IMR-90 (cell line): ENCODE results near the gene PLOD3. TPM values are rescaled to one million over a fixed set of nuclear protein-coding genes. Genes with fewer than 3 reads are reported as not detected.
A peak's percentile ranks its signal among the peaks of the same experiment; 100 is the strongest.

ENCODE experiments used
- ATAC-seq: fragments of 200-7000 bp; cut with Tn5 transposase; 2 replicates; pipeline ENCODE4 v1.9.1; 2020; ENCODE audit warnings: low read depth, mild to moderate bottlenecking, moderate library complexity
- BruUV-seq: library from RNA; stranded (reverse); fragments of 400-500 nt; replicated peaks from 2 replicates; lab custom pipeline; 2021; lab: Mats Ljungman, UMichigan
- CTCF ChIA-PET: fragments of 300-600 bp; formaldehyde crosslinking; extraction: SDS; loops from one replicate; lab custom pipeline; 2021; ENCODE audit warnings: antibody characterized with exemption; lab: Yijun Ruan, JAX
- POLR2A ChIA-PET: fragments of 300-600 bp; sonication (Branson Sonifier 250); formaldehyde crosslinking; loops from one replicate; lab custom pipeline; 2022; ENCODE audit warnings: antibody characterized with exemption; ENCODE audit not compliant: unreplicated experiment; lab: Charles Lee
- DNase-seq: peaks from one replicate; pipeline ENCODE4 v3.0.0; 2013
- H2AFZ ChIP-seq: replicated peaks from 2 replicates; pipeline ENCODE3; 2013; ENCODE audit warnings: low read length, mild to moderate bottlenecking; ENCODE audit not compliant: poor library complexity
- H2AK5ac ChIP-seq: 2 replicates; pipeline ENCODE4 v1.6.1; 2013; ENCODE audit warnings: low read depth, low read length, inconsistent platforms
- H2AK9ac ChIP-seq: replicated peaks from 2 replicates; pipeline ENCODE3; 2013; ENCODE audit warnings: mild to moderate bottlenecking, low read depth, low read length, moderate library complexity; ENCODE audit not compliant: poor library complexity
- H2BK120ac ChIP-seq: 2 replicates; pipeline ENCODE4 v1.6.1; 2013; ENCODE audit warnings: low read depth, low read length, inconsistent platforms
- H2BK15ac ChIP-seq: 3 replicates; pipeline ENCODE4 v1.6.1; 2013; ENCODE audit warnings: low read depth, low read length, inconsistent platforms
- H2BK20ac ChIP-seq: 2 replicates; pipeline ENCODE4 v1.6.1; 2013; ENCODE audit warnings: low read depth, mild to moderate bottlenecking, inconsistent platforms, low read length, moderate library complexity
- H2BK5ac ChIP-seq: 2 replicates; pipeline ENCODE4 v1.6.1; 2013; ENCODE audit warnings: mild to moderate bottlenecking, low read depth, low read length, inconsistent platforms; ENCODE audit not compliant: poor library complexity, severe bottlenecking
- H3K14ac ChIP-seq: replicated peaks from 2 replicates; pipeline ENCODE4 v1.6.1; 2013; ENCODE audit warnings: low read depth, low read length, inconsistent platforms
- H3K18ac ChIP-seq: 2 replicates; pipeline ENCODE4 v1.6.1; 2013; ENCODE audit warnings: low read depth, low read length, control low read depth
- H3K23ac ChIP-seq: 2 replicates; pipeline ENCODE4 v1.6.1; 2013; ENCODE audit warnings: low read depth, low read length, inconsistent platforms
- H3K27ac ChIP-seq: 2 replicates; pipeline ENCODE4 v1.5.1; 2013; ENCODE audit warnings: mild to moderate bottlenecking, control low read depth, low read length; ENCODE audit not compliant: insufficient read depth
- H3K27me3 ChIP-seq: 2 replicates; pipeline ENCODE4 v1.6.1; 2013; ENCODE audit warnings: low read length; ENCODE audit not compliant: control insufficient read depth, insufficient read depth
- H3K36me3 ChIP-seq: 2 replicates; pipeline ENCODE4 v1.6.1; 2013; ENCODE audit warnings: low read length, mixed read lengths; ENCODE audit not compliant: control insufficient read depth, insufficient read depth
- H3K4ac ChIP-seq: 2 replicates; pipeline ENCODE4 v1.6.1; 2013; ENCODE audit warnings: low read depth, low read length, inconsistent platforms
- H3K4me1 ChIP-seq: 2 replicates; pipeline ENCODE4 v1.6.1; 2013; ENCODE audit warnings: low read length, mixed read lengths; ENCODE audit not compliant: control insufficient read depth, insufficient read depth
- H3K4me2 ChIP-seq: 2 replicates; pipeline ENCODE4 v1.6.1; 2013; ENCODE audit warnings: low read depth, mild to moderate bottlenecking, control low read depth, low read length, moderate library complexity
- H3K4me3 ChIP-seq: 2 replicates; pipeline ENCODE4 v1.5.1; 2013; ENCODE audit warnings: low read depth, mild to moderate bottlenecking, control low read depth, low read length, moderate library complexity; ENCODE audit not compliant: insufficient read depth
- H3K56ac ChIP-seq: 2 replicates; pipeline ENCODE4 v1.6.1; 2013; ENCODE audit warnings: low read length, inconsistent platforms; ENCODE audit not compliant: insufficient read depth; ENCODE audit errors: extremely low read depth
- H3K79me1 ChIP-seq, 2 experiments: 2 replicates each; pipeline ENCODE4 v1.6.1; 2013; ENCODE audit warnings: low read length in 2 of 2, inconsistent platforms in 1 of 2, low read depth in 1 of 2
- H3K9ac ChIP-seq: 2 replicates; pipeline ENCODE4 v1.6.1; 2013; ENCODE audit warnings: low read depth, low read length, control low read depth
- H3K9me1 ChIP-seq: 2 replicates; pipeline ENCODE4 v1.6.1; 2013; ENCODE audit warnings: low read length, inconsistent platforms; ENCODE audit not compliant: insufficient read depth
- H3K9me3 ChIP-seq: 2 replicates; pipeline ENCODE4 v1.6.1; 2013; ENCODE audit warnings: low read length; ENCODE audit not compliant: control insufficient read depth, insufficient read depth
- H4K20me1 ChIP-seq: 2 replicates; pipeline ENCODE4 v1.6.1; 2013; ENCODE audit warnings: low read length, inconsistent platforms; ENCODE audit not compliant: insufficient read depth
- H4K5ac ChIP-seq: 2 replicates; pipeline ENCODE4 v1.6.1; 2013; ENCODE audit warnings: mild to moderate bottlenecking, low read depth, low read length, control low read depth
- H4K8ac ChIP-seq, 2 experiments: 2 replicates each; pipeline ENCODE4 v1.6.1; 2013; ENCODE audit warnings: low read depth in 2 of 2, low read length in 2 of 2, control low read depth in 1 of 2, inconsistent platforms in 1 of 2
- H4K91ac ChIP-seq: 2 replicates; pipeline ENCODE4 v1.6.1; 2013; ENCODE audit warnings: low read depth, low read length, inconsistent platforms; ENCODE audit not compliant: insufficient read depth
- MAZ ChIP-seq: IDR thresholded peaks from 2 replicates; pipeline ENCODE4 v1.6.1; 2012; ENCODE audit warnings: low read depth, mild to moderate bottlenecking, low read length, improper control_type of control experiment, moderate library complexity, borderline replicate concordance
- WGBS, 2 experiments: methylation state at CpG; one replicate each; pipeline versions ENCODE4 v1.1.5 to v1.1.7; 2013; ENCODE audit warnings: missing lambda C conversion rate in 2 of 2; ENCODE audit not compliant: insufficient read length in 1 of 2; ENCODE audit errors: extremely low coverage in 2 of 2; 5-methylcytosine and 5-hydroxymethylcytosine counted together
- dilution Hi-C: fragments of 300-500 bp; cut with HindIII; formaldehyde crosslinking; loops from one replicate; pipeline ENCODE4 v1.14.3; 2018; ENCODE audit warnings: low sequenced_read_pairs; ENCODE audit not compliant: unreplicated experiment
- in situ Hi-C: fragments of 300-500 bp; cut with MboI; formaldehyde crosslinking; loops from 3 replicates; pipeline ENCODE4 v1.14.3; 2019; ENCODE audit warnings: low sequenced_read_pairs, inconsistent platforms, mixed read lengths
- intact Hi-C: fragments of 100-400 bp; cut with micrococcal nuclease; formaldehyde crosslinking; loops from 2 replicates; pipeline ENCODE4 v1.10.0; 2022
- polyA plus RNA-seq, 3 experiments: library from polyadenylated mRNA; depleted of rRNA; stranded (reverse); fragments of >200 nt; gene quantifications; 2 replicates each; pipeline ENCODE4 v1.2.3, GENCODE V29; 2012; ENCODE audit warnings: low replicate concordance in 1 of 3
- total RNA-seq: library from RNA; depleted of rRNA; stranded (reverse); fragments of >200 nt; gene quantifications from 2 replicates; pipeline ENCODE4 v1.2.3, GENCODE V29; 2012
- TF ChIP-seq, protein P1 (sequence below): fragments of 150-350 bp; IDR thresholded peaks from 2 replicates; pipeline ENCODE4 v1.6.1; 2017; ENCODE audit warnings: mild to moderate bottlenecking, antibody characterized with exemption, low read length, low read depth

Gene PLOD3
- total and polyA plus RNA-seq, 2 of the 4 experiments (the other 2 are of a cell fraction), result 21.7 to 159 TPM

DNA sequence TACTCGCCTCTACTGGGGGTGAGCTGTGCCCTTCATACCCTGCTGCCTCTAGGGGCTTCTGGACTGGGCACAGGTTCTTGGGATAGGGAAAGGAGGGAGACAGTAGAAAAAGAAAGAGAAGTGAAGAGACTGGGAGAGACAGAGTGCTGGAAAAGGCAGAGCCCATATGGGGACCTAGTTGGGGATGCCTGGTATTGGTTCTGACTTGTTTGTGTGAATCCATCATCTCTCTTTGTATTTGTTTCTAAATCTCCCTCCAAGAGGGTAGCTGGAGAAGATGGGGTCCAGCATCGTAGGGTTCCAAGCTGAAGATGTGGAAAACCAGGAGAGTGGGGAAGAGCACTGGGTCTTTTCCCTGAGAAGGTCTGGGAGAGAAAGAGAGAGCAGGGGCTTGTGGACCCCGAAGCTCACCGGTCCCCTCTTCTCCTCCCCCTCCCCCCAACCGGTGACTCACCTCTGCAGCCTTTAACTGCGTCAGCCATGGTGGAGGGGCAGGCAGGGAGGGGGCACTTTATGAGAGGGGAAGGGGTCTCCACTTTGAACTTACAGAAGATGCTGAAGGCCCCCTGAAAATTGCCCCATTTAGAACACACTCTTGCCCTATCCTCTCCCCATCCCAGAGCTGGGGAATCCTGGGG, 48.9 kb downstream of the PLOD3 start:
- no peak overlapping the region; a peak in 1 of 4 replicates for H4K8ac ChIP-seq
- H4K5ac ChIP-seq, result no peak overlapping the region
- H2AK5ac ChIP-seq, result no peak overlapping the region; the same call in 1 of the 2 replicates
- H3K4me3 ChIP-seq, result no peak overlapping the region
- H3K9me1 ChIP-seq, result peaks cover 14% of the 10 kb centered on the region
- H2AK9ac ChIP-seq, result peak overlapping the region; percentile 48
- TF ChIP-seq, protein P1, sequence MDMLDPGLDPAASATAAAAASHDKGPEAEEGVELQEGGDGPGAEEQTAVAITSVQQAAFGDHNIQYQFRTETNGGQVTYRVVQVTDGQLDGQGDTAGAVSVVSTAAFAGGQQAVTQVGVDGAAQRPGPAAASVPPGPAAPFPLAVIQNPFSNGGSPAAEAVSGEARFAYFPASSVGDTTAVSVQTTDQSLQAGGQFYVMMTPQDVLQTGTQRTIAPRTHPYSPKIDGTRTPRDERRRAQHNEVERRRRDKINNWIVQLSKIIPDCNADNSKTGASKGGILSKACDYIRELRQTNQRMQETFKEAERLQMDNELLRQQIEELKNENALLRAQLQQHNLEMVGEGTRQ, result no peak
- TF ChIP-seq MAZ, result peak; percentile 66
- dilution Hi-C loops, result no loop called here
- H3K79me1 ChIP-seq, result peaks cover 0 to 3% of the 10 kb centered on the region in 2 experiments; a peak in 1 of 4 replicates
- no CpG with 5 or more reads among the region's 6 CpGs for WGBS, 2 experiments
- DNase-seq (no peak), ATAC-seq (no peak)
- no peak overlapping the region for H2BK15ac ChIP-seq
- no peak overlapping the region; the same call in 1 of the 2 replicates for H4K91ac ChIP-seq
- H3K9ac ChIP-seq, result no peak overlapping the region
- in situ Hi-C loops, result no loop called here
- no peak overlapping the region for H3K56ac ChIP-seq
- 0 out of 2 replicates have a peak overlapping the region, but pooled peaks have one; percentile 36 for H3K23ac ChIP-seq
- no peak overlapping the region for H3K27ac ChIP-seq
- no peak overlapping the region for H3K14ac ChIP-seq
- peaks cover 20% of the 10 kb centered on the region for H3K4me1 ChIP-seq
- H2BK120ac ChIP-seq, result no peak overlapping the region
- peaks cover 14% of the 10 kb centered on the region; the same call in 1 of the 2 replicates for H4K20me1 ChIP-seq
- BruUV-seq, result no TSS peak
- peaks cover 57% of the 10 kb centered on the region for H3K27me3 ChIP-seq
- H3K36me3 ChIP-seq, result no peaks in the 10 kb centered on the region
- intact Hi-C loops, result loop anchor here (1.0 kb wide), 1 partner anchor 24 kb away; no protein-coding TSS in a partner anchor
- peak overlapping the region; percentile 8; the same call in 1 of the 2 replicates for H2BK20ac ChIP-seq
- H2BK5ac ChIP-seq, result no peak overlapping the region
- no peak overlapping the region for H2AFZ ChIP-seq
- no peak overlapping the region; the same call in 1 of the 2 replicates for H3K4ac ChIP-seq
- ChIA-PET POLR2A (interaction anchor here (0.6 kb wide), 1 partner anchor 40 kb away, joined by 4 read pairs; no protein-coding TSS in a partner anchor), CTCF (interaction anchor here (1.0 kb wide), 1 partner anchor 25 kb away, joined by 8 read pairs; no protein-coding TSS in a partner anchor)
- peak overlapping the region; percentile 47; the same call in 1 of the 2 replicates for H3K4me2 ChIP-seq
- no peaks in the 10 kb centered on the region for H3K9me3 ChIP-seq
- no peak overlapping the region for H3K18ac ChIP-seq
